ENCODE measurements around the gene PLCH1.

- TF ChIP-seq CBX1 (IDR thresholded peaks at IDR 0.05; ENCODE audit: low read depth): no peak
- no peak for TF ChIP-seq CEBPG (CRISPR knock-in tag; IDR thresholded peaks at IDR 0.05)
- no peak for TF ChIP-seq CEBPG (tag; conservative IDR thresholded peaks at IDR 0.05 in 1 of 2, IDR thresholded peaks at IDR 0.05 in 1 of 2)
- TF ChIP-seq EZH2 (IDR thresholded peaks at IDR 0.05; ENCODE audit: borderline replicate concordance, low read depth, low read length): no peak
- TF ChIP-seq, protein P1, sequence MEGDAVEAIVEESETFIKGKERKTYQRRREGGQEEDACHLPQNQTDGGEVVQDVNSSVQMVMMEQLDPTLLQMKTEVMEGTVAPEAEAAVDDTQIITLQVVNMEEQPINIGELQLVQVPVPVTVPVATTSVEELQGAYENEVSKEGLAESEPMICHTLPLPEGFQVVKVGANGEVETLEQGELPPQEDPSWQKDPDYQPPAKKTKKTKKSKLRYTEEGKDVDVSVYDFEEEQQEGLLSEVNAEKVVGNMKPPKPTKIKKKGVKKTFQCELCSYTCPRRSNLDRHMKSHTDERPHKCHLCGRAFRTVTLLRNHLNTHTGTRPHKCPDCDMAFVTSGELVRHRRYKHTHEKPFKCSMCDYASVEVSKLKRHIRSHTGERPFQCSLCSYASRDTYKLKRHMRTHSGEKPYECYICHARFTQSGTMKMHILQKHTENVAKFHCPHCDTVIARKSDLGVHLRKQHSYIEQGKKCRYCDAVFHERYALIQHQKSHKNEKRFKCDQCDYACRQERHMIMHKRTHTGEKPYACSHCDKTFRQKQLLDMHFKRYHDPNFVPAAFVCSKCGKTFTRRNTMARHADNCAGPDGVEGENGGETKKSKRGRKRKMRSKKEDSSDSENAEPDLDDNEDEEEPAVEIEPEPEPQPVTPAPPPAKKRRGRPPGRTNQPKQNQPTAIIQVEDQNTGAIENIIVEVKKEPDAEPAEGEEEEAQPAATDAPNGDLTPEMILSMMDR (IDR thresholded peaks at IDR 0.05 in 2 of 3, conservative IDR thresholded peaks at IDR 0.05 in 1 of 3; ENCODE audit: insufficient read depth in 2 of 3, low read depth in 1 of 3, low read length in 3 of 3): no peak
- TF ChIP-seq ZNF431 (CRISPR knock-in tag; IDR thresholded peaks at IDR 0.05): no peak
- no peak for TF ChIP-seq ZBTB8A (IDR thresholded peaks at IDR 0.05; ENCODE audit: partially characterized antibody)
- no peak for TF ChIP-seq TBL1XR1 (IDR thresholded peaks at IDR 0.05; ENCODE audit: low read length in 2 of 2)
- TF ChIP-seq KDM1A (IDR thresholded peaks at IDR 0.05): no peak
- TF ChIP-seq MCM7 (IDR thresholded peaks at IDR 0.05): no peak
- TF ChIP-seq, protein P2, sequence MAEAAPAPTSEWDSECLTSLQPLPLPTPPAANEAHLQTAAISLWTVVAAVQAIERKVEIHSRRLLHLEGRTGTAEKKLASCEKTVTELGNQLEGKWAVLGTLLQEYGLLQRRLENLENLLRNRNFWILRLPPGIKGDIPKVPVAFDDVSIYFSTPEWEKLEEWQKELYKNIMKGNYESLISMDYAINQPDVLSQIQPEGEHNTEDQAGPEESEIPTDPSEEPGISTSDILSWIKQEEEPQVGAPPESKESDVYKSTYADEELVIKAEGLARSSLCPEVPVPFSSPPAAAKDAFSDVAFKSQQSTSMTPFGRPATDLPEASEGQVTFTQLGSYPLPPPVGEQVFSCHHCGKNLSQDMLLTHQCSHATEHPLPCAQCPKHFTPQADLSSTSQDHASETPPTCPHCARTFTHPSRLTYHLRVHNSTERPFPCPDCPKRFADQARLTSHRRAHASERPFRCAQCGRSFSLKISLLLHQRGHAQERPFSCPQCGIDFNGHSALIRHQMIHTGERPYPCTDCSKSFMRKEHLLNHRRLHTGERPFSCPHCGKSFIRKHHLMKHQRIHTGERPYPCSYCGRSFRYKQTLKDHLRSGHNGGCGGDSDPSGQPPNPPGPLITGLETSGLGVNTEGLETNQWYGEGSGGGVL (CRISPR knock-in tag; IDR thresholded peaks at IDR 0.05): no peak
- no peak for TF ChIP-seq KLF10 (CRISPR knock-in tag; IDR thresholded peaks at IDR 0.05)
Observed at GRCh38 chr3:155629556-155629955, 115.3 kb downstream of the PLCH1 start.

Data from K562 (cell line).